GM10266 (cell line): ENCODE results near the gene OTUD6A.

Experiments used
- DNase-seq: peaks from one replicate; pipeline ENCODE4 v3.0.0; 2012; ENCODE audit errors: extremely low spot score
- CTCF ChIP-seq: IDR thresholded peaks from 2 replicates; pipeline ENCODE4 v1.5.1; 2012; ENCODE audit warnings: mild to moderate bottlenecking, low read depth; ENCODE audit not compliant: control insufficient read depth, insufficient read depth; ENCODE audit errors: missing control alignments

The OTUD6A gene

GRCh38 chrX:70046978-70047377 lies 15.3 kb upstream of the OTUD6A start:
- DNase-seq = no peak
- TF ChIP-seq CTCF = no peak

GRCh38 chrX:70049406-70049805 lies 12.9 kb upstream of the OTUD6A start:
- TF ChIP-seq CTCF = no peak
- no peak for DNase-seq

- no peak for TF ChIP-seq CTCF
- no peak for DNase-seq
Observed at GRCh38 chrX:70049925-70050324, 12.3 kb upstream of the OTUD6A start, which contains the start of gene AWAT2. TSS of gene AWAT2 (minus strand) at chrX:70049938. CDS start at chrX:70049932, 6 bp downstream.

- DNase-seq = no peak
- TF ChIP-seq CTCF = no peak
Observed at GRCh38 chrX:70052895-70053615, 9.2 kb upstream of the OTUD6A start.

GRCh38 chrX:70054391-70054790 lies 7.9 kb upstream of the OTUD6A start:
- DNase-seq = no peak
- TF ChIP-seq CTCF = no peak

- no peak for TF ChIP-seq CTCF
- DNase-seq = no peak
Observed at GRCh38 chrX:70062961-70063550, 799 bp downstream of the OTUD6A start.

- DNase-seq = no peak
- no peak for TF ChIP-seq CTCF
Observed at GRCh38 chrX:70066646-70067045, 4.4 kb downstream of the OTUD6A start.
